ENCODE results near the gene ZNF496.
"Not testable (repeated sequence)": the region's sequence is repeated elsewhere in the genome, so short reads cannot be mapped to it uniquely, and the experiment has no call there.

ZNF496 gene

DNA sequence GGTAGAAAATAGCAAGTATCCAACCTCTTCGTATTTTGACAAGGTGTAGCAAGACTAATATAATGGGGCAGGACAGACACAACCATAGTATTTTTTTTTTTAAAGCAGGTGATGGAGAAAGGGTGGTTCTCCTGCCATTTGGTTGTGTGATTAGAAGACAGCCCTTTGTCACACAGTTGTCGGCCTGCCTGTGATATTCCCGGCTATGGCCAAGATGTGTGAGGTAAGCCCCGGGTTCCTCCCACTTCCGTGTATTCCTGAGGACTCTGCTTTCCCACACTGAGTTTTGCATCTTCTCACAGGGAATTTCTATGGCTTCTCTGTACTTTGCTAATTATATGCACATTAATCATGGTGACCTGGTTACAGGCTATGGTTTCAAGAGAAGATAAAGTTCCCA lies 35.9 kb downstream of the ZNF496 start:
- in situ Hi-C loops (cut with HindIII; ENCODE audit: low sequenced_read_pairs), result no loop called here

DNA sequence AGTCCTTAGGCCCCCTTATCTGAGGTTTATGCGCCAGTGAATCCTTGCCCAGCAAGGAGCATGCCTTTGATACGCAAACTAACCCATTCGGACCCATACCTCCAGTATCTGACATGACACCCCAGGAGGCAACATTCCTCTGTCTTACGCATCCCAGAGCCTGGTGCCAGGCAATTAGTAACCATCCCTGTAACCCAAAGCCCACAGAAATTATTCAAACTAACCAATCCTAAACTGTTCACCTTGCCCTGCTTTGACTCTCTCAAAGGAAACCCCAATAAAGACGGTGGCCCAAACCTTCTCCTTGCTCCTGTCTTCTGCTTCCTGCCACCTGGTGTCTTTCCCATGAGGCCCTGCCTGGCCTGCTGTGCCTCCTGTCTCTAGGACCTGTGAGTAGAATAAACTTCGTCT lies 36.4 kb downstream of the ZNF496 start:
- in situ Hi-C loops (cut with HindIII; ENCODE audit: low sequenced_read_pairs), result no loop called here

DNA sequence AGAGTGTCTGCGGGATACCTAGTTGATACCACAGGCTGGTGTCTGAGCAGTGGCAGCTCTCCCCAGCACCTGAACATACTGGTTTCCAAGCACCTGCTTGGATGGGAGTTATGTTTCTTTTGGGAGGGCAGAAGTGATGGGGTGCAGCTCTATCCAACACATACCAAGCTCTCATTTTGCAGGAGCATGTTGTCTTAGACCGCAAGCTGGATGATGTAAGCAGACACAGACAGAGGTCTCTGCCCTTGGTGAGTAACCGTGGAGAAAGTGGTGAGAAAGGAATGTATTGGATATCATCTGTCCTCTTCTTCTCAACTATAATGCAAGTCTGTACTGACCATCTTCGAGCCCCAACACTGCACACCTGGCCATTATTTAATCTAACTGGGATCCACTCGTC lies 37.4 kb downstream of the ZNF496 start:
- in situ Hi-C loops (cut with HindIII; ENCODE audit: low sequenced_read_pairs), result no loop called here

DNA sequence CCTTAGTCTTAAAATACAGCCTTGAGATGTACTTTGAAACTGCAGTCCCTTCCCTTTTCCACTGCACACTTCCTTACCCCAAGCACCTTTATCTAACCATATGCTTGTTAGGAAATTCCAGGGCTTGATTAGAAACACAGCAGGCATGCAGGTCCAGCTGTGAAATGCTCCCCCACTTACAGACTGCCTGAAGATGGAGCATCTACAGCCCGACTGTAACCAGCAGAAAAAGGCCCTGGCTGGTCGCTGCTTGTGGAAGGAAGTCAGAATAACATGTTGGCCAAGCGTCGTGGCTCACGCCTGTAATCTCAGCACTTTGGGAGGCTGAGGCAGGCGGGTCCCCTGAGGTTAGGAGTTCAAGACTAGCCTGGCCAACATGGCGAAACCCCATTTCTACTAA lies 38.6 kb downstream of the ZNF496 start:
- in situ Hi-C loops (cut with HindIII; ENCODE audit: low sequenced_read_pairs), result no loop called here

GRCh38 chr1:247291833-247292561 lies 39.7 kb downstream of the ZNF496 start:
- in situ Hi-C loops (cut with HindIII; ENCODE audit: low sequenced_read_pairs), result no loop called here

- in situ Hi-C loops (cut with HindIII; ENCODE audit: low sequenced_read_pairs), result no loop called here
Measured at GRCh38 chr1:247291161-247291560, 40.5 kb downstream of the ZNF496 start.

DNA sequence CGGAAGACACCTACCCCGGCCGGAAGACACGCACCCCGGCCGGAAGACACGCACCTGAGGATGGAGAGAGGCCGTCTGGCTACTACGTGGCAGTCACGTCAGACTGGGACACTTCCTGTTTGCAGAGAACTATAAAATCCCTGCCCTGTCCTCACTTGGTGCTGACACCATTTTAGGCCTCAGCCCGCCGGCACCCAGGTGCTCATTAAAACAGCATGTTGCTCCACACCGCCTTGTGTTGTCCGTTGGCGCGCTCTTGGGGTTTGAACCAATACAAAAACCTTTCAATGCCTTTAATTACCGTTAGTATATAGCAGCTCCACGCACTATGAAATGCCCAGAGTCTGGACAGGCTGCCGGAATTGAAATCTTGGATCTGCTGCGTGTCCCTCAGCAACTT lies 41.1 kb downstream of the ZNF496 start:
- in situ Hi-C loops (cut with HindIII; ENCODE audit: low sequenced_read_pairs), result no loop called here

DNA sequence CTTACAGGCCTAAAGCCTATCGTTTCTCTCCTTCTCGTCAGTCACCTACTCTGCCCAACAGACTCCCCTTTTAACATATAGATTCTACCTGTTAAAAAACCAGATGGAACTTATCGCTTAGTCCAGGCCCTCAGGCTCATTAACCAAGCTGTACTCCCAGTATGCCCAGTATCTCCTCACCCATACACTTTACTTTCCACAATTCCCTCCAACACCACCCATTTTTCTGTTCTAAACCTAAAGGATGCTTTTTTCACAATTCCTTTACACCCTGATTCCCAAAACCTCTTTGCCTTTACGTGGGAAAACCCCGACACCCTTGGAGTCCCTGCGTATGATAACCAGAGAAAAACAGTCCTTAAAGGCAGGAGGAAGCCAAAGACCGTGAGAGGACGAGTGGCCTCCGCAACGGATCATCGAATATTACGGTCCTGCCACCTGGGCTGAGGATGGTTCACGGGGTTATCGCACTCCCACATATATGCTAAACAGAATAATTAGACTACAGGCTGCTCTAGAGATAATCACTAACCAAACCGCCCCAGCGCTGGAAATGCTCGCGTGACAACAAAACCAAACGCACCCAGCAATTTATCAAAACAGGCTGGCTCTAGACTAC lies 42.3 kb downstream of the ZNF496 start:
- in situ Hi-C loops (cut with HindIII; ENCODE audit: low sequenced_read_pairs), result not testable (repeated sequence)

DNA sequence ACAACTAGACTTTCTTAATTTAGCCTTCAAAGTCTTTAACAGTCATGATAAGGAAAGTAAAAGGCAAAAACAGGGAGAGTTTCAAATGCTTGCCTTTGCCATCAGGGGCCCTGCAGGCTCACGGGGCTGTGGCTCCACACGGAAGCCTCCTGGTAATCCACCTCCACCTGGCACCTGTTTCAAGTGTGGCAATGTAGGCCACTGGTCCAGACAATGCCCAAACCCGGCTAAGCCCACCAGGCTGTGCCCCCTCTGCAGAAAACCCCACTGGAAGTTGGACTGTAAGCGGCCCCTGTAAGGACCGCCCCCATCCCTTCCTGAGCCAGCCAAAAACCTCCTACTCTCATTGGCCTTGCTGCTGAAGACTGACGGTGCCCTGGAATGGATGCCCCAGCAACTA lies 43.3 kb downstream of the ZNF496 start:
- in situ Hi-C loops (cut with HindIII; ENCODE audit: low sequenced_read_pairs), result no loop called here

DNA sequence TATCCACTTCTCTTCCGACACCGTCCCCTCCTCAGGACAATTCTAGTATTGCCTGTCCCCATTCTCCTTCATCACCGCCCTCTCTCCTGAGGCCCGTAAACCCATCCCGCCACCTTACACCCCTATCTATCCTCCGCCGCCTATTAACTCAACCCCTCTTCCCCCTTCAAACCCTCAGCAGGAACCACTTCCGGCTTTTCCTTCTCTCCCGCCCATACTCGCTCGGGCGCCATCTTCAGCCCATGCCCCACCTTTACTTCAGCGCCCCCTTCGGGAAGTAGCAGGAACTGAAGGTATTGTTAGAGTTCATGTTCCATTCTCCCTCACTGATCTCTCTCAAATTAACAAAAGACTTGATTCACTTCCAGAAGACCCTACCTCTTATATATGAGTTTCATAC lies 44.2 kb downstream of the ZNF496 start:
- in situ Hi-C loops (cut with HindIII; ENCODE audit: low sequenced_read_pairs), result no loop called here

- in situ Hi-C loops (cut with HindIII; ENCODE audit: low sequenced_read_pairs), result no loop called here
Measured at GRCh38 chr1:247286134-247286670, 45.5 kb downstream of the ZNF496 start.

DNA sequence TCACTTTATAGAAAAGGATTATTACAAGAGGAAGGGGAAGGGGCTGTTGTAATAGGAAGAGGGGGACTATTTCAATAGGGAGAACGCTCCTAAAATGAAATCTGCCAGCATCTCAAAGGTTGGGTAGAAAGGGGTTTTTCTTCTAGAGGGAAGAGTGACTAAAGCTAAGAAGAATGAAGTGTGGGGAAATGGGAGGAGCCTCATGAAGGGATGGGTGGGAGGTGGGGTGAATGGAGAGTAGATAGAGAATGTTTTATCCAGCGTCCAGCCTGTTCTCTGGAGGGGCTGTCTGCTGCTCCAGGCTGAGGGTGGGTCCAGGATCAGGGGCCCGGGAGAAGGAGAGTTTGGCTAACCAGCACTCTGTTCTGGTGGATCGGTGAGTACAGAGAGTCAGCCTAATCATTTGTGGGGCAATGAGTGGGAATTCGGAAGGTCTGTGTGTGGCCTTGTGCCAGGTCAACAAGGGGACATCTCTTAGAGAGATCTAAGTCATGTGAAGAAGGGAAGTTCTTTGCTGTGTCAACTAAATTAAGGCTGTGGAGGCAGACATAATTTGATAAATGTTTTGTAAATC lies 50.6 kb downstream of the ZNF496 start:
- in situ Hi-C loops (cut with HindIII; ENCODE audit: low sequenced_read_pairs), result no loop called here

GRCh38 chr1:247277191-247277590 lies 54.5 kb downstream of the ZNF496 start:
- in situ Hi-C loops (cut with HindIII; ENCODE audit: low sequenced_read_pairs), result no loop called here

DNA sequence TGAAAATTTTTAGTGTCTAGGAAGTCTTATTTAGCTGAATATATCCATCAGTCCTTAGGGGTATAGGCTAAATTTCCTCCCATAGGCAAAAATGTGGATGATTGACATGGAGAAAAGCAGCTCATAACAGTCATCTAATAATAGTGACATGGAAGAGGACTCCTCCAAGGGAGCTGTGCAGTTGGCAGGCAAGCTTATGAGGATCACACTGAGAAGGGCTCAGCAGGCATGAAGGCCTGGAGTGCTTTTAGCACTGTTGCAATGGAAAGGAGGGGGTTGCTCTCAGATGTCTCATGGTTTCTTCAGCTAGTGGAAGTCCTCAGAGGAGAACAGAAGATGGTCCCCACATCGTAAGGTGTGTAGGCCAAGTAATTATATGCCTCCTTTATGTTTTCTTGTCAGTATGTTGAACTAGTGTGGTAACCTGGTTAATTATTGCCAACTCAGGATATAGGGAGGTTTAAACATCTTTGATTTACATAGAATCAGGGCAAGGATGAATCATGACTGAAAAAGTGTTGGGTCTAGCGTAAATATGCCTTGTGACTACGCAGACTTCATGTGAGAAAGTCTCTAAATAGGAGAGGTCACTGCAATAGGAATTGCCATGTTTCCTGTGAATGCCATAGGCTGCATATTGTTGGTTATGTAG lies 56.9 kb downstream of the ZNF496 start:
- in situ Hi-C loops (cut with HindIII; ENCODE audit: low sequenced_read_pairs), result no loop called here

GRCh38 chr1:247273013-247273412 lies 58.7 kb downstream of the ZNF496 start:
- in situ Hi-C loops (cut with HindIII; ENCODE audit: low sequenced_read_pairs), result no loop called here

DNA sequence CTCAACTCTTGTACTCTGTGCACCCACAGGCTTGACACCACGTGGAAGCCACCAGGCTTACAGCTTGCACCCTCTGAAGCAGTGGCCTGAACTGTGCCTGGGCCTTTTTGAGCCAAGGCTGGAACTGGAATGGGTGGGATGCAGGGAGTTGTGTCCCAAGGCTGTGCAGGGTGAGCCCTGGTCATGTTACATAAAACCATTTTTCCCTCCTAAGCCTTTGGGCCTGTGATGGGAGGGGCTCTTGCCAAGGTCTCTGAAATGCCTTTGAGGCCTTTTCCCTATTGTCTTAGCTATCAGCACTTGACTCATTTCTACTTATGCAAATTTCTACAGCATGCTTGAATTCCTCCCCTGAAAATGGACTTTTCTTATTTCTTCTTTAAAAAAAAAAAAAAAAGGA lies 61.7 kb downstream of the ZNF496 start:
- in situ Hi-C loops (cut with HindIII; ENCODE audit: low sequenced_read_pairs), result no loop called here

DNA sequence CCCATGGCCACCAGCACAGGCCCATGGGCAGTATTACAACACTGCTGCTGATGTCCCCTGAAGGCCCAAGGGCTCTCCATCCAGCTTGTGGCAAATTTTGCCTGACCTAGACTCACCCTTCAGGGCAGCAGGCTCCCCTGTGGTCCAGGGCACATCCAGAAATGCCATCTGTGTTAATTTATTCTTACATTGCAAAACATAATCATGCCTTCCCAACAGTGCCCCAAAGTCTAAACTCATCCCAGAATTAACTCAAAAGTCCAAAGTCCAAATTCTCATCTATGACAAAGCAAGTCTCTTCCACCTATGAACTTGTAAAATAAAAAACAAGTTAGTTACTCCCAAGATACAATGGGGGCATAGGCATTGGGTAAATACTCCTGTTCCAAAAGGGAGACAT lies 62.5 kb downstream of the ZNF496 start:
- in situ Hi-C loops (cut with HindIII; ENCODE audit: low sequenced_read_pairs), result no loop called here

DNA sequence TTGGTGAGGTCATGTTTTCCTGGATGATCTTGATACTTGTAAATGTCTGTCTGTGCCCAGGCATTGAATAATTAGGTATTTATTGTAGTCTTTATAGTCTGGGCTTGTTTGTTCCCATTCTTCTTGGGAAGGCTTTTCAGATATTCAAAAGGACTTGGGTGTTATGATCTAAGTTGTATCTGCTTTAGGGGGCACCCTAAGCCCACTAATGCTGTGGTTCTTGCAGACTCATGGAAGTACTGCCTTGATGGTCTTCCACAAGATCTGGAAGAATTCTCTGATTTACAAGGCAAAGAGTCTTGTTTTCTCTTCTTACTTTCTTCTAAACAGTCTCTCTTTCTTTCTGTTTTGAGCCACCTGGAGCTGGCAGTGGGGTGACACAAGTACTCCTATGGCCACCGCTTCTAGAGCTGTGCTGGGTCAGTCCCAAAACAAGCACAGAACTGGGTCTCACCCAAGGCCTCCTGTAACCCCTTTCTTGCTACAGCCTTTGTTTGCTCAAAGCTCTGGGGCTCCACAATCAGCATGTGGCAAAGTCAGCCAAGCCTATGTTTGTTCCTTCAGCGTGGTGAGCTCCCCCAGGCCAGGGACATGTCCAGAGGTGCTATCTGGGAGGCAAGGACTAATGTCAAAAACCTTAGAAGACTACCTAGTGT lies 63.1 kb downstream of the ZNF496 start:
- in situ Hi-C loops (cut with HindIII; ENCODE audit: low sequenced_read_pairs), result no loop called here

GRCh38 chr1:247266053-247266452 lies 65.6 kb downstream of the ZNF496 start:
- in situ Hi-C loops (cut with HindIII; ENCODE audit: low sequenced_read_pairs), result no loop called here

- in situ Hi-C loops (cut with HindIII; ENCODE audit: low sequenced_read_pairs), result not testable (repeated sequence)
Measured at GRCh38 chr1:247255772-247256171, 75.9 kb downstream of the ZNF496 start, which contains the start of gene VN1R5. Gene VN1R5, plus strand, starts transcription at chr1:247256072.

DNA sequence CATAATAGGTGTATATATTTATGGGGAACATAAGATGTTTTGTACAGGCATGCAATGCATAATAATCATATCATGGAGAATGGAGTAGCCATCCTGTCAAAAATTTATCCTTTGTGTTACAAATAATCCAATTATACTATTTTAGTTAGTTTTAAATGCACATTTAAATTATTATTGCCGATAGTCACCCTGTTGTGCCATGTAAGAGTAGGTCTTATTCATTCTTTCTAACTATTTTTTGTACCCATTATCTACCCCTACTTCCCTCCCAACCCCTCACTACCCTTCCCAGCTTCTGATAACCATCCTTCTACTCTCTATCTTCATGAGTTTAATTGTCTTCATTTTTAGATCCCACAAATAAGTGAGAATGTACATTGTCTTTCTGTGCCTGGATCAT lies 84.1 kb downstream of the ZNF496 start:
- in situ Hi-C loops (cut with HindIII; ENCODE audit: low sequenced_read_pairs), result no loop called here

Data from DLD1 (cell line).